SK-N-SH treated with all-trans-retinoic acid at 6 μM for 48 hours (cell line): ENCODE results near the gene FBXO38.
"Not testable (repeated sequence)": the region's sequence is repeated elsewhere in the genome, so short reads cannot be mapped to it uniquely, and the experiment has no call there.

Experiments
- ATAC-seq: fragments of 200-7000 bp; cut with Tn5 transposase; 3 replicates; pipeline ENCODE4 v1.9.1; 2020; ENCODE audit warnings: mild to moderate bottlenecking, moderate library complexity
- ARNTL ChIP-seq: fragments of 450-650 bp; formaldehyde crosslinking; IDR thresholded peaks from 2 replicates; pipeline ENCODE4 v1.5.0; 2020; ENCODE audit warnings: low read depth, mild to moderate bottlenecking, moderate library complexity, borderline replicate concordance
- CREB5 ChIP-seq: fragments of 250-450 bp; sonication (Bioruptor Pico); IDR thresholded peaks from 2 replicates; pipeline ENCODE4 v1.5.1; 2020; ENCODE audit warnings: low read depth, mild to moderate bottlenecking, moderate library complexity
- GLIS3 ChIP-seq: fragments of 250-450 bp; sonication (Bioruptor Pico); IDR thresholded peaks from 2 replicates; pipeline ENCODE4 v1.5.0; 2020; ENCODE audit warnings: mild to moderate bottlenecking, moderate library complexity
- ISL1 ChIP-seq: fragments of 250-450 bp; sonication (Bioruptor Pico); IDR thresholded peaks from 2 replicates; pipeline ENCODE4 v2.1.2; 2022; ENCODE audit warnings: mild to moderate bottlenecking, moderate library complexity
- OSR1 ChIP-seq: fragments of 250-450 bp; sonication (Bioruptor Pico); IDR thresholded peaks from 2 replicates; pipeline ENCODE4 v1.8.0; 2022; ENCODE audit warnings: moderate library complexity, mild to moderate bottlenecking, inconsistent platforms
- POU6F1 ChIP-seq: fragments of 250-450 bp; sonication (Bioruptor Pico); IDR thresholded peaks from 2 replicates; pipeline ENCODE4 v1.8.0; 2021; ENCODE audit warnings: low read depth, mild to moderate bottlenecking, moderate library complexity, borderline replicate concordance
- RARB ChIP-seq: fragments of 250-450 bp; sonication (Bioruptor Pico); IDR thresholded peaks from 2 replicates; pipeline ENCODE4 v1.8.0; 2021; ENCODE audit warnings: mild to moderate bottlenecking, moderate library complexity
- TCF4 ChIP-seq: fragments of 250-450 bp; sonication (Bioruptor Pico); IDR thresholded peaks from 2 replicates; pipeline ENCODE4 v1.8.0; 2021; ENCODE audit warnings: mild to moderate bottlenecking, moderate library complexity, borderline replicate concordance
- TOX ChIP-seq: fragments of 250-450 bp; sonication (Bioruptor Pico); IDR thresholded peaks from 2 replicates; pipeline ENCODE4 v1.8.0; 2021; ENCODE audit warnings: mild to moderate bottlenecking, moderate library complexity, borderline replicate concordance
- ZC3H10 ChIP-seq: fragments of 250-450 bp; sonication (Bioruptor Pico); IDR thresholded peaks from 2 replicates; pipeline ENCODE4 v1.5.1; 2021; ENCODE audit warnings: mild to moderate bottlenecking, moderate library complexity
- ZFP3 ChIP-seq: fragments of 250-450 bp; sonication (Bioruptor Pico); IDR thresholded peaks from 2 replicates; pipeline ENCODE4 v1.5.0; 2020; ENCODE audit warnings: mild to moderate bottlenecking, moderate library complexity
- ZFP30 ChIP-seq: fragments of 450-650 bp; formaldehyde crosslinking; IDR thresholded peaks from 2 replicates; pipeline ENCODE4 v1.5.0; 2022; ENCODE audit warnings: mild to moderate bottlenecking, moderate library complexity
- ZNF565 ChIP-seq: fragments of 450-650 bp; formaldehyde crosslinking; conservative IDR thresholded peaks from 2 replicates; pipeline ENCODE4 v1.5.0; 2020; ENCODE audit warnings: low read depth, mild to moderate bottlenecking, moderate library complexity
- ZNF8 ChIP-seq: fragments of 450-650 bp; formaldehyde crosslinking; IDR thresholded peaks from 2 replicates; pipeline ENCODE4 v1.5.0; 2020; ENCODE audit warnings: mild to moderate bottlenecking, moderate library complexity
- TF ChIP-seq, protein P1 (sequence below): fragments of 250-450 bp; sonication (Bioruptor Pico); IDR thresholded peaks from 2 replicates; pipeline ENCODE4 v1.5.0; 2020; ENCODE audit warnings: mild to moderate bottlenecking, moderate library complexity

Gene FBXO38

DNA sequence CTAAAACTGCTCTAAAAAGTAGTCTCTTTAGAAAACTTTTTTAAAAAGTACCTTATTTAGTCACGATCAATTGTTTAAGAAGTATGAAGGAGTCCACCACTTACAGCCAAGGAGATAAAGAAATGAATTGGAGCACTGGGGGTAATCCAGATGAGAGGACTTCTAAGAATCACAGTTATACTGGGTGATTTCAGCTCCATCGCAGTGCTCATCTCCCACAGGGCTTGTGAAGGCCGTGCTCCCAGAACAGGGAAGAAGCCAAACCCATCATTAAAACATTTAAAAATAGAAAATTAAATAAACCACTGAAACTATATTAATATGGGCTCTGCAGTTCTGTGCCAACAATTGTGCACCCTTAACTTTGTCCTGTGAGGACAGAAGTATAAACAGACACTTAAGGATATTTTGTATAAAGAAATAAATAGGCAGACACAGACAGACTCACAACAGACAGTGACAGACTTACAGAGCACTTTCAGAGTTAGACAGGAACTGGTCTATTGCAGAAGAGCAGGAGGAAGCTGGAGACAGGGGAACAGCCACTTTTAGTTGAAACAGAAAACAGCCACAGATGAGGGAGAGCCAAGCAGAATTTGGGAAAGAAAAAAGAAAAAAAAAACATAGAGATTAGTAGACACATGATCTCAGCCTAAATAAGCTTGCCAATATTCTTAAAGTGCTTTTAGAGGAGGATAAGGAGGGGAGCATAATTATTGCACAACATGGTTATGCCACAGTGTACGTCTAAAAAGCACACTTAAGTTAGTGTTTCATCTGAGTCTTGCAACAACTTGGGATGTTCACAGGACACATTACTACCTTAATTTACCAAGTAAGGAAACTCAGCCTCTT lies 81.8 kb downstream of the FBXO38 start:
- TF ChIP-seq ZNF8 (no peak), POU6F1 (CRISPR knock-in tag) (no peak), OSR1 (CRISPR knock-in tag) (no peak), RARB (CRISPR knock-in tag) (no peak), TCF4 (CRISPR knock-in tag) (no peak), TOX (no peak), ZNF565 (CRISPR knock-in tag) (no peak), CREB5 (CRISPR knock-in tag) (no peak), ARNTL (CRISPR knock-in tag) (no peak), ZC3H10 (CRISPR knock-in tag) (no peak)
- TF ChIP-seq, protein P1, sequence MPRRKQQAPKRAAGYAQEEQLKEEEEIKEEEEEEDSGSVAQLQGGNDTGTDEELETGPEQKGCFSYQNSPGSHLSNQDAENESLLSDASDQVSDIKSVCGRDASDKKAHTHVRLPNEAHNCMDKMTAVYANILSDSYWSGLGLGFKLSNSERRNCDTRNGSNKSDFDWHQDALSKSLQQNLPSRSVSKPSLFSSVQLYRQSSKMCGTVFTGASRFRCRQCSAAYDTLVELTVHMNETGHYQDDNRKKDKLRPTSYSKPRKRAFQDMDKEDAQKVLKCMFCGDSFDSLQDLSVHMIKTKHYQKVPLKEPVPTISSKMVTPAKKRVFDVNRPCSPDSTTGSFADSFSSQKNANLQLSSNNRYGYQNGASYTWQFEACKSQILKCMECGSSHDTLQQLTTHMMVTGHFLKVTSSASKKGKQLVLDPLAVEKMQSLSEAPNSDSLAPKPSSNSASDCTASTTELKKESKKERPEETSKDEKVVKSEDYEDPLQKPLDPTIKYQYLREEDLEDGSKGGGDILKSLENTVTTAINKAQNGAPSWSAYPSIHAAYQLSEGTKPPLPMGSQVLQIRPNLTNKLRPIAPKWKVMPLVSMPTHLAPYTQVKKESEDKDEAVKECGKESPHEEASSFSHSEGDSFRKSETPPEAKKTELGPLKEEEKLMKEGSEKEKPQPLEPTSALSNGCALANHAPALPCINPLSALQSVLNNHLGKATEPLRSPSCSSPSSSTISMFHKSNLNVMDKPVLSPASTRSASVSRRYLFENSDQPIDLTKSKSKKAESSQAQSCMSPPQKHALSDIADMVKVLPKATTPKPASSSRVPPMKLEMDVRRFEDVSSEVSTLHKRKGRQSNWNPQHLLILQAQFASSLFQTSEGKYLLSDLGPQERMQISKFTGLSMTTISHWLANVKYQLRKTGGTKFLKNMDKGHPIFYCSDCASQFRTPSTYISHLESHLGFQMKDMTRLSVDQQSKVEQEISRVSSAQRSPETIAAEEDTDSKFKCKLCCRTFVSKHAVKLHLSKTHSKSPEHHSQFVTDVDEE (CRISPR knock-in tag), result no peak
- ATAC-seq, result no peak

DNA sequence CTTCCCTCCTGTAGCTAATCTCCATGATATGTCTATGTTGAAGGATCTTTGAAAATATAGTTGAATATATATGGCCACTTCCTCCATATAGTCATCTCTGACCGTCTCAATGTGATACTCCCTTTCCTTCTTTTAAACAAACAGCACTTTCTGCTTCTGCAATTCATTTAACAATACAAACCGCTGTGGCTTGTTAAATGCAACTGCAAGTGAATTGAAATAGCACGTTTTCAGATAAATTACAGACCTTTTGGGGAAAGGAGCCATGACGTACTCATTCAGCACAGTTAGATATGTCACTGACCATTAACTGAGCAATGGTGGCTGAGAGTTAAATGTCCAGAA lies 82.5 kb downstream of the FBXO38 start:
- ATAC-seq, result no peak
- no peak for TF ChIP-seq OSR1 (CRISPR knock-in tag)
- TF ChIP-seq ARNTL (CRISPR knock-in tag), result no peak

DNA sequence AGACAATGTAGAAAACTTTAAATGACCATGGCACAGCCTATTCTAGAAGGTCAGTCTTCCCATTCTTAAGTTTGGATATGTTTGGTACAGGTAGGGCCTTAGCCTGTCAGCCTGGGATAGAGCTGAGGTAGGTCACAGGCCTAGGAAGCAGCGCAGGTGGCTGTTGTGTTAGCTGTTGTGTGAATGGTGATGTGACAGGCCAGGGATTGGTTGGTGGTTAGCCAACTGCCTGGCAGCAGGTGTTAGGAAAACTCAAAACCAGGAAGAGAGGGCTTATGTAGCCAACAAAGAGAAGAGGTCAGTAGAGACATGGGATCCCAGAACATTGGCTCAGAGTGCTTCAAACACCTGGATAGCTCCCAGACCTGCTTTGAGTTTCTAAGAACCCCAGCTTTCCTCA lies 84.2 kb downstream of the FBXO38 start:
- TF ChIP-seq OSR1 (CRISPR knock-in tag) (no peak), TCF4 (CRISPR knock-in tag) (no peak), POU6F1 (CRISPR knock-in tag) (no peak)
- TF ChIP-seq, protein P1 (CRISPR knock-in tag), result no peak
- no peak for ATAC-seq

DNA sequence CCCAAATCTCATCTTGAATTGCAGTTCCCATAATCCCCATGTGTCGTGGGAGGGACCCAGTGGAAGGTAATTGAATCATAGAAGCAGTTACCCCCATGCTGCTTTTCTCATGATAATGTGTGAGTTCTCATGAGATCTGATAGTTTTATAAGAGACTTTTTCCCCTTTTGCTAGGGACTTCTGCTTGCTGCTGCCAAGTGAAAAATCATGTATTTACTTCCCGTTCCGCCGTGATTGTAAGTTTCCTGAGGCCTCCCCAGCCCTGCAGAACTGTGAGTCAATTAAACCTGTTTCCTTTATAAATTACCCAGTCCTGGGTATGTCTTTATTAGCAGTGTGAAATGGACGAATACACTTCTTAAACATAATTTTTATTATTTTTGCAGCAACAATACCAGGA lies 85.0 kb downstream of the FBXO38 start:
- ATAC-seq, result not testable (repeated sequence)

GRCh38 chr5:148469501-148469935 lies 85.8 kb downstream of the FBXO38 start:
- peak; percentile 69 for ATAC-seq
- TF ChIP-seq GLIS3 (CRISPR knock-in tag) (no peak), CREB5 (CRISPR knock-in tag) (no peak), ISL1 (CRISPR knock-in tag) (0 out of 2 replicates have a peak, but pooled peaks have one; percentile 20), ZFP30 (no peak), ZFP3 (CRISPR knock-in tag) (peak; percentile 43; the same call in 1 of the 2 replicates), OSR1 (CRISPR knock-in tag) (no peak)
